CD4-positive, alpha-beta T cell (primary cell): ENCODE results near the gene PPP1R13L. TPM values are rescaled to one million over a fixed set of nuclear protein-coding genes. Genes with fewer than 3 reads are reported as not detected.

Experiments
- ATAC-seq: fragments of 200-7000 bp; cut with Tn5 transposase; one replicate; pipeline ENCODE4 v1.10.0; 2022; ENCODE audit warnings: mild to moderate bottlenecking; ENCODE audit not compliant: poor library complexity
- CTCF ChIA-PET: fragments of 350-600 bp; sonication (Branson Sonifier 250); formaldehyde crosslinking; loops from one replicate; lab custom pipeline; 2021; ENCODE audit warnings: antibody characterized with exemption, inconsistent platforms; lab: Charles Lee
- POLR2A ChIA-PET: fragments of 350-600 bp; sonication (Branson Sonifier 250); formaldehyde crosslinking; loops from one replicate; lab custom pipeline; 2021; ENCODE audit warnings: antibody characterized with exemption, inconsistent platforms; lab: Charles Lee
- DNase-seq, 14 experiments: peaks; one replicate each; pipeline ENCODE4 v3.0.0-alpha.2; 2013 to 2020; ENCODE audit warnings: mixed read lengths in 2 of 14
- H3K27ac ChIP-seq, 2 donors: one replicate each; pipeline versions ENCODE4 v1.5.1 to v1.7.0; 2013; ENCODE audit warnings: low read length in 2 of 2, low read depth in 1 of 2, mild to moderate bottlenecking in 1 of 2
- H3K27me3 ChIP-seq, 2 experiments: 1 replicate in 1 of 2; 2 replicates in 1 of 2; pipeline versions ENCODE4 v1.6.1 to v1.7.0; 2013; ENCODE audit warnings: low read length in 2 of 2, control low read depth in 1 of 2, mild to moderate bottlenecking in 1 of 2, moderate library complexity in 1 of 2; ENCODE audit not compliant: insufficient read depth in 2 of 2, control insufficient read depth in 1 of 2
- H3K36me3 ChIP-seq: one replicate; pipeline ENCODE4 v1.6.1; 2013; ENCODE audit warnings: low read length, control low read depth; ENCODE audit not compliant: insufficient read depth
- H3K4me1 ChIP-seq: one replicate; pipeline ENCODE4 v1.6.1; 2013; ENCODE audit warnings: low read length, control low read depth; ENCODE audit not compliant: insufficient read depth
- H3K4me3 ChIP-seq: one replicate; pipeline ENCODE4 v1.5.1; 2013; ENCODE audit warnings: mild to moderate bottlenecking, low read length, moderate library complexity
- H3K9me3 ChIP-seq, 2 experiments: 1 replicate in 1 of 2; 2 replicates in 1 of 2; pipeline versions ENCODE4 v1.6.1 to v1.7.0; 2013; ENCODE audit warnings: low read length in 2 of 2, mild to moderate bottlenecking in 2 of 2, control low read depth in 1 of 2, moderate library complexity in 1 of 2; ENCODE audit not compliant: control insufficient read depth in 1 of 2, insufficient read depth in 1 of 2
- H3K27ac Mint-ChIP-seq: one replicate; pipeline ENCODE4 v1.8.0; 2020; ENCODE audit warnings: mixed read lengths
- H3K27me3 Mint-ChIP-seq: one replicate; pipeline ENCODE4 v1.8.0; 2021; ENCODE audit warnings: mixed read lengths
- H3K36me3 Mint-ChIP-seq: one replicate; pipeline ENCODE4 v1.8.0; 2021; ENCODE audit warnings: low read depth, mixed read lengths
- H3K4me1 Mint-ChIP-seq: one replicate; pipeline ENCODE4 v1.8.0; 2021; ENCODE audit warnings: low read depth, mixed read lengths
- H3K4me3 Mint-ChIP-seq: one replicate; pipeline ENCODE4 v1.8.0; 2020; ENCODE audit warnings: mild to moderate bottlenecking, mixed read lengths
- H3K9me3 Mint-ChIP-seq: one replicate; pipeline ENCODE4 v1.8.0; 2020; ENCODE audit warnings: mixed read lengths
- intact Hi-C, 2 experiments: fragments of 100-400 bp; cut with DNase I in 1 of 2; cut with micrococcal nuclease in 1 of 2; formaldehyde crosslinking; loops; one replicate each; pipeline versions ENCODE4 v1.15.1 to v1.9.0; 2023 to 2025; cut with DNase I, micrococcal nuclease
- total RNA-seq, 174 experiments: library from RNA in 2 of 174; stranded (reverse) in 2 of 174; gene quantifications; one replicate each; pipeline ENCODE4 v1.2.3 and lab custom pipeline; 2021 to 2026
- TF ChIP-seq, protein P1 (sequence below): fragments of 200-600 bp; IDR thresholded peaks from one replicate; pipeline ENCODE4 v1.8.0; 2022; ENCODE audit warnings: antibody characterized with exemption, mild to moderate bottlenecking

Gene PPP1R13L
- total RNA-seq, 2 experiments from 2014 or later = 1.5 to 3.7 TPM

- Mint-ChIP-seq H3K9me3 (no peaks in the 10 kb centered on the region), H3K27ac (no peak overlapping the region), H3K36me3 (peaks cover 30% of the 10 kb centered on the region), H3K27me3 (no peaks in the 10 kb centered on the region), H3K4me1 (no peaks in the 10 kb centered on the region), H3K4me3 (no peak overlapping the region)
- no peak overlapping the region for H3K4me3 ChIP-seq
- H3K27me3 ChIP-seq = no peaks in the 10 kb centered on the region
- intact Hi-C loops = no loop called here
- H3K4me1 ChIP-seq = no peaks in the 10 kb centered on the region
- TF ChIP-seq, protein P1, sequence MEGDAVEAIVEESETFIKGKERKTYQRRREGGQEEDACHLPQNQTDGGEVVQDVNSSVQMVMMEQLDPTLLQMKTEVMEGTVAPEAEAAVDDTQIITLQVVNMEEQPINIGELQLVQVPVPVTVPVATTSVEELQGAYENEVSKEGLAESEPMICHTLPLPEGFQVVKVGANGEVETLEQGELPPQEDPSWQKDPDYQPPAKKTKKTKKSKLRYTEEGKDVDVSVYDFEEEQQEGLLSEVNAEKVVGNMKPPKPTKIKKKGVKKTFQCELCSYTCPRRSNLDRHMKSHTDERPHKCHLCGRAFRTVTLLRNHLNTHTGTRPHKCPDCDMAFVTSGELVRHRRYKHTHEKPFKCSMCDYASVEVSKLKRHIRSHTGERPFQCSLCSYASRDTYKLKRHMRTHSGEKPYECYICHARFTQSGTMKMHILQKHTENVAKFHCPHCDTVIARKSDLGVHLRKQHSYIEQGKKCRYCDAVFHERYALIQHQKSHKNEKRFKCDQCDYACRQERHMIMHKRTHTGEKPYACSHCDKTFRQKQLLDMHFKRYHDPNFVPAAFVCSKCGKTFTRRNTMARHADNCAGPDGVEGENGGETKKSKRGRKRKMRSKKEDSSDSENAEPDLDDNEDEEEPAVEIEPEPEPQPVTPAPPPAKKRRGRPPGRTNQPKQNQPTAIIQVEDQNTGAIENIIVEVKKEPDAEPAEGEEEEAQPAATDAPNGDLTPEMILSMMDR = no peak
- CTCF ChIA-PET = interaction anchor here (1.0 kb wide), 1 partner anchor 133 kb away, joined by 3 read pairs; no protein-coding TSS in a partner anchor
- H3K36me3 ChIP-seq = peaks cover 22% of the 10 kb centered on the region
- no peak for DNase-seq
- peaks cover 0 to 6% of the 10 kb centered on the region in 2 experiments for H3K9me3 ChIP-seq
- H3K27ac ChIP-seq = no peak overlapping the region
- POLR2A ChIA-PET = no interaction called here
- ATAC-seq = no peak
These were observed 52.4 kb downstream of the PPP1R13L start for GRCh38 chr19:45352471-45352870.

DNA sequence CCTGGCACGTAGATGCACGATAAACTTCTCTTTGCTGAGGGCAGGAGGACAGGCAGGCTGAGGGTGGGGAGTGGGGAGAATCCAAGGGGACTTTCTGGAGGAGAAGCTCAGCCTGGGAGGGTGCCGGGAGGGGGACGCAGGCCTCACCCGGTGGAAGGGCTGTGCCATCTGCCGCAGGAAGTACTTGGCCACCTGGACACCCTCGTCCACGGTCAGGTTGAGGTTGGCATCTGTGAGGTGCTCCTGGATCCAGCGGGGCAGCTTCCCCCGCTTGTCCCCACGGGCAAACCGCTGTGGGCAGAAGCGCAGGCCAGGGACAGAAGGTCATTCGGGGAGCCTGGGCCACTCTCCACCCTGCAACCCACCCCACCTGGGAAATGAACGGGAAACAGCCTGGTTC, 52.8 kb downstream of the PPP1R13L start:
- DNase-seq = no peak
- H3K4me1 Mint-ChIP-seq = no peaks in the 10 kb centered on the region
- peaks cover 30% of the 10 kb centered on the region for H3K36me3 Mint-ChIP-seq
- no peaks in the 10 kb centered on the region for H3K4me1 ChIP-seq
- POLR2A ChIA-PET = no interaction called here
- peaks cover 0 to 6% of the 10 kb centered on the region in 2 experiments for H3K9me3 ChIP-seq
- H3K27ac Mint-ChIP-seq = no peak overlapping the region
- TF ChIP-seq, protein P1 = no peak
- no peaks in the 10 kb centered on the region for H3K9me3 Mint-ChIP-seq
- H3K27me3 ChIP-seq = no peaks in the 10 kb centered on the region
- H3K27me3 Mint-ChIP-seq = no peaks in the 10 kb centered on the region
- H3K4me3 Mint-ChIP-seq = no peak overlapping the region
- intact Hi-C loops = no loop called here
- ATAC-seq = no peak
- no peak overlapping the region for H3K4me3 ChIP-seq
- CTCF ChIA-PET = interaction anchor here (1.0 kb wide), 1 partner anchor 133 kb away, joined by 3 read pairs; no protein-coding TSS in a partner anchor
- no peak overlapping the region for H3K27ac ChIP-seq
- peaks cover 22% of the 10 kb centered on the region for H3K36me3 ChIP-seq

DNA sequence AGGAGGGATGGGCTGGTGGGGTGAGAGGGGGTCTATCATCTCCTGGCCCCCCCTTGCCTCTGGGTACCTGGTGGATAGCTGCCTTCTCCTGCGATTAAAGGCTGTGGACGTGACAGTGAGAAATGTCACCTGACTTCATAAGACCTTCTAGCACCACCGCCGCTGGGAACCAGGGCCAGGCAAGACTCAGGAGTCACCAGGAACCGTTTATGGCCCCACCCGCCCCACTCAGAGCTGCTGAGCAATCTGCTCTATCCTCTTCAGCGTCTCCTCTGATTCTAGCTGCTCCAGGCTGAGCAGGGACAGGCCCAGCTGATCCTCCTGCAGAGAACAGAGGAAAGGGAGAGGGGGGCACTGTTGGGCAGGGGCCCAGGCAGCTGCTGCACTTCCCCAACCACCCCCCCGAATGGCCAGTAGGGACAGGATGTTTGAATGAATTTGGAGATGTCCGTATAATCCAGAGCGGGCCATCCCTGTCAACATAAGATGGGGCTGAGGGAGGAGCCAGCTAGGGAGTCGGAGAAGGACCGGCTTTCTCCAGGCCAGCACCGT, 53.4 kb downstream of the PPP1R13L start:
- Mint-ChIP-seq H3K9me3 (no peaks in the 10 kb centered on the region), H3K36me3 (peaks cover 27% of the 10 kb centered on the region), H3K4me3 (no peak overlapping the region), H3K27me3 (no peaks in the 10 kb centered on the region), H3K27ac (no peak overlapping the region), H3K4me1 (no peaks in the 10 kb centered on the region)
- no peaks in the 10 kb centered on the region for H3K4me1 ChIP-seq
- ChIA-PET POLR2A (no interaction called here), CTCF (interaction anchor here (1.0 kb wide), 1 partner anchor 134 kb away, joined by 3 read pairs; no protein-coding TSS in a partner anchor)
- DNase-seq = no peak
- H3K27ac ChIP-seq = no peak overlapping the region
- intact Hi-C loops = no loop called here
- peaks cover 22% of the 10 kb centered on the region for H3K36me3 ChIP-seq
- H3K4me3 ChIP-seq = no peak overlapping the region
- no peak for ATAC-seq
- TF ChIP-seq, protein P1 = no peak
- peaks cover 0 to 9% of the 10 kb centered on the region in 2 experiments for H3K9me3 ChIP-seq
- peaks cover 0 to 4% of the 10 kb centered on the region in 2 experiments for H3K27me3 ChIP-seq
